Renal pelvis (tissue), 4 donors: ENCODE measurements around the gene ART3. TPM values are rescaled to one million over a fixed set of nuclear protein-coding genes. Genes with fewer than 3 reads are reported as not detected.
A peak's percentile ranks its signal among the peaks of the same experiment; 100 is the strongest.

Experiments
- DNase-seq: peaks from one replicate; pipeline ENCODE4 v3.0.0-alpha.2; 2013
- polyA plus RNA-seq, 3 donors: library from polyadenylated mRNA; unstranded; fragments of 120-200 nt; gene quantifications; one replicate each; pipeline ENCODE4 v1.2.1, GENCODE V29; 2013; ENCODE audit not compliant: insufficient read length in 3 of 3

Gene ART3
- polyA plus RNA-seq, 3 donors, result 0.27 to 0.86 (median 0.68) TPM

DNA sequence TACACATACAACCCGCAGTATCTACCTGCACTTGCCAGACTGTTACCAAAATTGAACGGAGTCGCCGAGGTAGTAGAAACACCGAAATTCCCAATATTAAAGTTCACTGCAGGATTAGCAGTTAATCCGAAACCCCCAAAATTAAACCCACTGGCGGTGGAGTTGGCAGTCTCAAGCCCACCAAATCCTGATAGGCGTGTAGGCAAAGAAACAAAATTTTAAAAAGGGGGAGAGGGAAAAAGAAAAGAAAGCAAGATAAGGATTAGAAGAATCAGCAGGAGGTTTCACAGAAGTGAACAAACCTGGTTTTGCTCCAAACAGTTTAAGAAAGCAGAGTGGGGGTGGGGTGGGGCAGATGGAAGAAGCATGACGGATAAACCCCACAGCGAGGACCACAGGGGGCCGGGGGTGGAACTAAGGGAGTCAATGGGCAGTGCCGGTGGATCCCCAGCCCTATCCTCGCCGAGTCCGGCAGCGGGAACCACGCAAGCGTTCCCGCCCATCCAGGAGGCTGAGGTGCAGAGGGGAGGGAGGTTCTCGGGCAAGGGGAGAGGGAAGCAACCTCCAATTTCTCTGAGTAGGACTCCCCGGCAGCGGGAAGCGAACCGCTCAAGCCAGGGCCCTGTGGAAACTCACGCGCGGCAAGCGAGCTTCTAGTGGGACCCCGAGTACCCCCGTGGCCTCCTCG lies 73.1 kb downstream of the ART3 start:
- peak; percentile 48 for DNase-seq

DNA sequence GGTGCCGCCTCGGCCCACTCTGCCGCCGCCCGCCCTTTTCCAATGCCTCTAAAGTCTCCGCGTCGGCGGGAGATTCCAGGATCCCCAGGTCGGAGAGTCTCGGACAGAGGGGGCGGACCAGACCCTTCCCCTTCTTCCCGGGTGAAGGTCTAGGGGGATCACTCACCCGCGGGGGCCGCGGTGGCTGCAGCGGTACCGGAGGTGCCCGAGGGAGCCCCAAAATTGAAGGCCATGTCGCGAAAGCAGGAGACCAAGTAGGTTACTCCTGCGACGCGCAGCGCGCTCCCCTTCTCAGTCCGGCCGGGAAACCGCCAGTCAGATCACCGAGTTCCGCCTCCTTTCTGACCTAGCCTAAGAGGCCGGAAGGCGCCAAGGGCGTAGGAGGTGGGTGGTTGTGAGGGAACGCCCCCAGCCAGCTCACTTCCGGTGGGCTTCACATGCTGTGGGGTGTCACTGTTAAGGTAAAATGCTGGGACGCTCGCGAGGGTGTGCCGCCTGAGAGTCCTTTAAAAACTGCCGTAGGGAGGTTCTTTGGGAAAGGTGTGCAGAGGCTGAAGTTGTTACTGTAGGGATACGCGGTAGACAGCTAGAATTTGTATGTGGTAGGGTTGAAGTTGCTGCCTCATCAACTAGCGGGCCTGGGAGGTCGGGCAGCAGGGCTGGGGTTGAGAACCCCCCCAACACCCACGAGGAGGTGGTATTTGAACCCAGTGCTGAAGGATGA lies 73.8 kb downstream of the ART3 start, which contains the start of gene NUP54:
Gene NUP54, minus strand, starts transcription at position 256 of the 724 bp plus-strand sequence. Its CDS starts 23 bp downstream, at position 233.
- peak; percentile 97 for DNase-seq

DNA sequence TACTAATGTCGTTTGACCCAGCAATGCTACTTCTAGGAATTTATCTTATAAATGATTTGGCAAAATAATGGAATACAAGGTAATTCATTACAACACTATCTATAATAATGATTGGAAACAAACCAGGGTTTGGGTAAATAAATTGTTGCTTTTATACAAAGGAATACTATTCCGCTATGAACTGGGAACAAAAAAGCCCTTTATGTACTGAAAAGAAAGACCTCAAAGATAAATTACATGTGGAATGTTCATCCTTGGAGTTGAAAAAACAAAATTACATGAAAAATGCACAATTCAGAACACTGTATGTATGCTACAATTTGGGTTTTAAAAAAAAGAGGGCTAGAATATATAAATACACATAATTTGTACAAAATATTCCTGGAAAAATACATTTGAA lies 78.8 kb downstream of the ART3 start:
- DNase-seq, result no peak

DNA sequence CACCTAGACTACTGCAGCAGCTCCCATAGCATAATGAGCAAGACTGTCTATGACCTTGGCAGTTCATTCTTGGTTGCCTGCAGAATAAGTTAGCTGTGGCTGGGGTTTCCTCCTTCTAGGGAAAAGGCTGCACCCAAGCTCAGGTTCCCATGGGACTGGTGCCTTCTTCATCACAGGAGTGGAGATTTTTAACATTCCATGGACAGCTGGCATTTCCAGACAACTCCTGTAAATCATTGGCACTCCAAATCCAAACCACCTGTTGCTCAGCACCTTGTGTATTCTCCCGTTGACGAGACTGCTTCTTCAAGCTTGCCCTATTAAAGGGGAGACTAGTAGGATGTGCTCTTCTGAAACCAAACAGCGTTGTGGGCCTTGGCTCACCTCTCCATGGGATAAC lies 81.5 kb downstream of the ART3 start:
- DNase-seq, result no peak

DNA sequence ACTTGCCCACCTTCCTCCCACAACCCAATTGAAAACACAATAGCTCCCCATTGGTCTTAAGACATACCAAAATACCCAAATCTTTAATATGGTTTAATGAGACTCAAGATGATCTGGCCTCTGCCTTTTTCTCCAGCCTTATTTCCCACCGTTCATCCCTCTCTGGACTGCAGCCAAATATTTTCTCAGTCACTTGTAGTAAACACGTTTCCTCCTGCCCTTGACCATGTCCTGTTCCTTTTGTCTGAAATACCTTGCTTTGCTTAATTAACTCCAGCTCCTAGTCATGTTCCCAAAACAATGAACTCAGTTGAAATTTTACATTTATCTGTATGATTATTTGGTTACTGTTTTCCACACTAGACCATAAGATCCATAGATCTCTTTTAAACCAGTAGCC lies 82.1 kb downstream of the ART3 start:
- no peak for DNase-seq

DNA sequence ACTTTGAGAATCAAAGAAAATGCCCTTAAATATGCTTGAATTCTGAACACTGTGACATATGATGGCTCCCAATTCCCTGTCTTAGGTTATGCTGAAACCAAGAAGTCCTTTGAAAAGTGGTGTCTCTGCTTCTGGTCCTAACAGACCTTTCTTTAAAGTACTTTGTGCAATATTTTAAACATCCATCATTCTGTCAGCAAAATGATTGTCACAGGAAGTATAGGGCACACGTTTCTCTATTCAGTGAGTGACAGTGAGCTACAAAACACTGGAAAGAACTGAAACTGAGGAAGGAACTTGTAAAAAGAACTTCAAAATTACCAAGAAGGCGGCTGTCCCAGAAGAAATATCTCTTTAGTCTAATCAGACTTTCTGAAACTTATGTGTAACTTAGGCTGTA lies 85.8 kb downstream of the ART3 start:
- DNase-seq, result no peak

Other genes with a start within 250 kb of the ART3 start
- gene PPEF2, start 172.3 kb upstream of the ART3 start, polyA plus RNA-seq, result under 1 TPM in 2 of 3 donors, not detected in 1; 0.04 to 0.15 TPM
- 10 to 100 TPM; 12.0 to 15.7 (median 14.3) TPM for gene NAAA, start 133.7 kb upstream of the ART3 start, polyA plus RNA-seq
- gene SDAD1, start 83.8 kb upstream of the ART3 start, polyA plus RNA-seq, result 10 to 100 TPM; 42.0 to 45.2 (median 45.0) TPM
- not detected for gene CXCL9, start 67.2 kb upstream of the ART3 start, polyA plus RNA-seq
- gene CXCL10, start 51.2 kb upstream of the ART3 start, polyA plus RNA-seq, result 1 to 10 TPM; 3.6 to 4.7 (median 4.1) TPM
- gene CXCL11, start 38.6 kb upstream of the ART3 start, polyA plus RNA-seq, result under 1 TPM; 0.33 to 0.38 (median 0.33) TPM
- 10 to 100 TPM; 67.3 to 93.6 (median 79.2) TPM for gene NUP54, start 73.7 kb downstream of the ART3 start, polyA plus RNA-seq
- gene SCARB2, start 139.1 kb downstream of the ART3 start, polyA plus RNA-seq, result 100 to 1,000 TPM; 154 to 171 (median 161) TPM
- 10 to 100 TPM in 1 of 3 donors, 1 to 10 TPM in 2; 6.6 to 10.4 (median 9.3) TPM for gene FAM47E, start 177.0 kb downstream of the ART3 start, polyA plus RNA-seq
- gene STBD1, start 232.0 kb downstream of the ART3 start, polyA plus RNA-seq, result 1 to 10 TPM; 1.7 to 2.6 (median 2.0) TPM